Mesothelial cell of epicardium (in vitro differentiated cells): ENCODE data around the gene TLE1. TPM values are rescaled to one million over a fixed set of nuclear protein-coding genes. Genes with fewer than 3 reads are reported as not detected.

Experiments used
- DNase-seq, 2 experiments: peaks; one replicate each; pipeline ENCODE4 v3.0.0; 2021; ENCODE audit warnings: low spot score in 2 of 2; ENCODE audit not compliant: unreplicated experiment in 2 of 2
- H3K27ac Mint-ChIP-seq: 2 replicates; pipeline ENCODE4 v1.8.0; 2021; ENCODE audit warnings: mixed read lengths
- H3K27me3 Mint-ChIP-seq: 2 replicates; pipeline ENCODE4 v1.8.0; 2021; ENCODE audit warnings: low read depth, mixed read lengths
- H3K36me3 Mint-ChIP-seq: 2 replicates; pipeline ENCODE4 v1.8.0; 2021; ENCODE audit warnings: mixed read lengths
- H3K4me1 Mint-ChIP-seq: 2 replicates; pipeline ENCODE4 v1.8.0; 2021; ENCODE audit warnings: mixed read lengths
- H3K4me3 Mint-ChIP-seq: 2 replicates; pipeline ENCODE4 v1.8.0; 2021; ENCODE audit warnings: mild to moderate bottlenecking, moderate library complexity, mixed read lengths
- H3K9me3 Mint-ChIP-seq: 2 replicates; pipeline ENCODE4 v1.8.0; 2021; ENCODE audit warnings: mixed read lengths
- total RNA-seq: library from RNA; stranded (reverse); gene quantifications from 3 replicates; pipeline ENCODE4 v1.2.1, GENCODE V29; 2021
- TF ChIP-seq, protein P1 (sequence below): fragments of 200-600 bp; sonication (generic); IDR thresholded peaks from one replicate; pipeline ENCODE4 v1.5.0; 2021; ENCODE audit warnings: antibody characterized with exemption; ENCODE audit not compliant: unreplicated experiment

TLE1 gene
- total RNA-seq, 1 donor from 2014 or later = 97.9 TPM

DNA sequence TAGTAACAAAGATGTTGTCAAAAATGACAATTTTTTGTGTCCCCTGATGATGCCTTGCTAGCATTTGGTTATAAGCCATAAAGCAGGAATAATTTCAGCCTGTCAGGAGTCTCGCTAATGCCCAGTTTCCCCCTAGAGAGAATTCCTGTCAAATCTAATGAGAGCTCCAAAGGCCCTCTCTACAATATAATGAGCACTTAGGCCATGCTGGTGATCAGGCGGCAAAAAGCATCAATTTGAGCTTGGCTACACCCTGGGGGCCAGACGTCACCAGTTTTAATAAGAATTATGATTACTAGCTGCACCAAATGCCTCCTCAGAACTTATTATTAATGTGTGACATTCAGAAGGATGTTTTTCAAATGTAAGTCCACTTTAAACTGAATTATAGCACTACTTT lies 6.1 kb downstream of the TLE1 start:
- DNase-seq = no peak
- Mint-ChIP-seq H3K36me3 (peaks cover 22% of the 10 kb centered on the region), H3K27ac (no peak overlapping the region), H3K9me3 (no peaks in the 10 kb centered on the region), H3K4me1 (peaks cover 16% of the 10 kb centered on the region), H3K27me3 (no peaks in the 10 kb centered on the region), H3K4me3 (no peak overlapping the region)
- TF ChIP-seq, protein P1, sequence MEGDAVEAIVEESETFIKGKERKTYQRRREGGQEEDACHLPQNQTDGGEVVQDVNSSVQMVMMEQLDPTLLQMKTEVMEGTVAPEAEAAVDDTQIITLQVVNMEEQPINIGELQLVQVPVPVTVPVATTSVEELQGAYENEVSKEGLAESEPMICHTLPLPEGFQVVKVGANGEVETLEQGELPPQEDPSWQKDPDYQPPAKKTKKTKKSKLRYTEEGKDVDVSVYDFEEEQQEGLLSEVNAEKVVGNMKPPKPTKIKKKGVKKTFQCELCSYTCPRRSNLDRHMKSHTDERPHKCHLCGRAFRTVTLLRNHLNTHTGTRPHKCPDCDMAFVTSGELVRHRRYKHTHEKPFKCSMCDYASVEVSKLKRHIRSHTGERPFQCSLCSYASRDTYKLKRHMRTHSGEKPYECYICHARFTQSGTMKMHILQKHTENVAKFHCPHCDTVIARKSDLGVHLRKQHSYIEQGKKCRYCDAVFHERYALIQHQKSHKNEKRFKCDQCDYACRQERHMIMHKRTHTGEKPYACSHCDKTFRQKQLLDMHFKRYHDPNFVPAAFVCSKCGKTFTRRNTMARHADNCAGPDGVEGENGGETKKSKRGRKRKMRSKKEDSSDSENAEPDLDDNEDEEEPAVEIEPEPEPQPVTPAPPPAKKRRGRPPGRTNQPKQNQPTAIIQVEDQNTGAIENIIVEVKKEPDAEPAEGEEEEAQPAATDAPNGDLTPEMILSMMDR = no peak

DNA sequence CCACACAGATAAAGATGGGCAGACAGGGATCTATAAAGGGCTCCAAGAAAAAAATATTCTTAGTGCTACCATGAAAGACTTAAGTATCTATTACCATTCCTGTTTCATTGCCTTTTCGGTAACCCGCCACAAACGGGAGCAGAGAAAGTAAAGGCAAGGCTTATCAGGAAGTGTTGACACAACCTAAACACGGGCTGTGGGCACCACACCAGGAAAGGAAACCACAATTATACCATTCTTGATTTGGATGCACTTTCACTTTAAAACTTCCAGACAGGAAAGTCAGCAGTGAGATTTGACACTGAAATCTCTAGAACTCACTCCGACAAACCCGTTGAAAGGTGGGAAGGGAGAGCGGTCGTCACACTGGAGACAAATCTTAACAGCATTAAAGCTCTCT lies 6.5 kb downstream of the TLE1 start:
- no peak overlapping the region for H3K27ac Mint-ChIP-seq
- H3K36me3 Mint-ChIP-seq = peaks cover 22% of the 10 kb centered on the region
- TF ChIP-seq, protein P1 = no peak
- no peak for DNase-seq
- no peaks in the 10 kb centered on the region for H3K27me3 Mint-ChIP-seq
- peaks cover 16% of the 10 kb centered on the region for H3K4me1 Mint-ChIP-seq
- no peaks in the 10 kb centered on the region for H3K9me3 Mint-ChIP-seq
- H3K4me3 Mint-ChIP-seq = no peak overlapping the region

DNA sequence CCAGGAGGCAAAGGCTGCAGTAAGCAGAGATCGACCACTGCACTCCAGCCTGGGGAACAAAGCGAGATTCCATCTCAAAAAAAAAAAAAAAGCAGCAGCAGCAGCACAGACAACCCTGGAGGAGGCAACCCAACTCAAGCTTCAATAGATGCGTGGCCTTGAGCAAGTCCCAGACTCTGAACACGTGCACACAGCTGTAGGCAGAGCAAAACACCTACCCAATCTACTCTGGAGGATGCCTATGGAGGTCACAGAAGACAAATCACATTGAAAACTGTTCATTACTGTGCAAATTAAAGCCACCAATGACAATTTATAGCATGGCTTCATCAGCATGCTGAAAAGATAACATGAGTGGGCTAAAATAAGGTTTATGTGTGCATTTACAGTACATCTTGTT lies 7.2 kb downstream of the TLE1 start:
- no peak overlapping the region for H3K4me3 Mint-ChIP-seq

DNA sequence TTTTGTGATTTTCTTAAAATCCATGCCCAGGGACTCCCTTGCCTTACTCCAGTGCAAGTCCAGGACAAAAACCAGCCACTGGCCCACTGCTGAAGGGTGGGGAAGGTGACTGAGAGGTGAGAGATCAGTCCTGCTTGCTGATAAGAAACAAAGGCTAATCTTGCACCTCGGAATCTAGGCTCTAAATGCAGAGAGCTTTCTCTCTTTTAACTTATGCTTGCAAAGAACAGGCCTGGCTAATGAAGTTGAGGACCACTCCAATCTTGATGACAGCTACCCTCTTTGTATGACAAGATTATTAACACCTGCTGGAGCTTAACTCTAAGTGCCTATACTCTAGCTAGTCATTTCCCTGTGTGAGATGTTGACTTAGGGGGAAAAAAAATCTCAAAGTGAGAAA lies 8.8 kb downstream of the TLE1 start:
- TF ChIP-seq, protein P1 = no peak
- no peaks in the 10 kb centered on the region for H3K27me3 Mint-ChIP-seq
- H3K4me1 Mint-ChIP-seq = peaks cover 16% of the 10 kb centered on the region
- H3K9me3 Mint-ChIP-seq = no peaks in the 10 kb centered on the region
- H3K36me3 Mint-ChIP-seq = peaks cover 32% of the 10 kb centered on the region
- no peak overlapping the region for H3K4me3 Mint-ChIP-seq
- no peak for DNase-seq
- no peak overlapping the region for H3K27ac Mint-ChIP-seq

More for the DNA sequence above, 7.2 kb downstream of the TLE1 start:
- no peaks in the 10 kb centered on the region for H3K9me3 Mint-ChIP-seq
- peaks cover 16% of the 10 kb centered on the region for H3K4me1 Mint-ChIP-seq
- H3K27ac Mint-ChIP-seq = no peak overlapping the region
- no peaks in the 10 kb centered on the region for H3K27me3 Mint-ChIP-seq
- H3K36me3 Mint-ChIP-seq = peaks cover 23% of the 10 kb centered on the region
- TF ChIP-seq, protein P1 = no peak
- DNase-seq = no peak

DNA sequence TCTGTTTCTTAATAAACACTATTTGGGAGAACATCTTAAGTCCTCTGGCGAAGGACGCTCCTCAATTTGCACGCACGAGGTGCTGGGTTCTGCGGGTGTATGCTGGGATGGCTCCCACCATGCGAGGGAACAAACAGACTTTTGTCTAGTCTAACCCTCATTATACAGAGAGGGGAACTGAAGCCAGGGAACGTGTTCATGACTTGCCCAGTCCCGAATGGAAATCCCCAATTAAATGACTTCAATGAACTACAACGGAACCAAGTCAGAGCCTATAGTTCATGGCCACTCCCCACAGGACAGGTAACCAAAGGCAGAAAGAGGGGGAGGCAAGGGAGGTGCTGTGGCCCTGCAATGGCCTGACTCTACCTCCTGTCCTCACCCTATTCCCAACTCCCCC lies 9.3 kb downstream of the TLE1 start:
- Mint-ChIP-seq H3K4me3 (no peak overlapping the region), H3K9me3 (no peaks in the 10 kb centered on the region), H3K4me1 (peaks cover 16% of the 10 kb centered on the region), H3K27me3 (no peaks in the 10 kb centered on the region), H3K27ac (peak overlapping the region; percentile 22), H3K36me3 (peaks cover 37% of the 10 kb centered on the region)
- no peak for DNase-seq
- TF ChIP-seq, protein P1 = no peak

DNA sequence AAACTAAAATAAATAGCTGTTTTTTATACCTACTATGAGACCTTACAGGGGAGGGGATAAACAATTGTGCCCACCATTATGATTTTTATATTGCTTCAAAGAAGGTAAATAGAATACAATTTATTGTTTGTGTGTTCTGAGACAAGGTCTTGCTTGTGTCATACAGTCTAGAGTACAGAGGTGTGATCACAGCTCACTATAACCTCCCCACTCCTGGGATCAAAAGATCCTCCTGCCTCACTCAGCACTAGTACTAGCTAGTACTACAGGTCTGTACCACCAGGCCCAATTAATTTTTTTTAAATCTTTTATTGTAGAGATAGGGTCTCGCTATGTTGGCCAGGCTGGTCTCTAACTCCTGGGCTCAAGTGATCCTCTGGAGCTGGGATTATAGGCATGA lies 11.3 kb downstream of the TLE1 start:
- no peak overlapping the region for H3K4me3 Mint-ChIP-seq
- DNase-seq = no peak
- no peaks in the 10 kb centered on the region for H3K9me3 Mint-ChIP-seq
- no peaks in the 10 kb centered on the region for H3K27me3 Mint-ChIP-seq
- H3K27ac Mint-ChIP-seq = no peak overlapping the region
- TF ChIP-seq, protein P1 = no peak
- H3K36me3 Mint-ChIP-seq = peaks cover 52% of the 10 kb centered on the region
- peaks cover 16% of the 10 kb centered on the region for H3K4me1 Mint-ChIP-seq
